ENCODE data around the gene HBS1L. TPM values are rescaled to one million over a fixed set of nuclear protein-coding genes. Genes with fewer than 3 reads are reported as not detected.

HBS1L gene
- total RNA-seq, 1 experiment from 2014 or later: 97.0 TPM

DNA sequence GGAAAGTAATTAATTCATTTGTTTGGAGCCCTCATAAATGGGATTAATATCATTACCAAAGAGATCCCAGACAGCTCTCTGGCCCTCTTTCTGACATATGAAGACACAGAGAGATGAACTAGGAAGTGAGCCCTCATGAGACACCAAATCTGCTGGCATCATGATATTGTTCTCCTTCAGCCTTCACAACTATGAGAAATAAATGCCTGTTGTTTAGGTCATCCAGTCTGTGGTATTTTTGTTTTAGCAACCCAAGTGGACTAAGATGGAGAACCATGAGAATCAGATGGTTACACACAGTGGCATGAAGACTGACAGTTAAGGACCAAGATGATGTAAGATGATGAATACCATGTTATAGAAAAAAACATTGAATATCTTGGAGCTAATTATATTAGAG, 16.9 kb upstream of the HBS1L start:
- TF ChIP-seq, protein P1, sequence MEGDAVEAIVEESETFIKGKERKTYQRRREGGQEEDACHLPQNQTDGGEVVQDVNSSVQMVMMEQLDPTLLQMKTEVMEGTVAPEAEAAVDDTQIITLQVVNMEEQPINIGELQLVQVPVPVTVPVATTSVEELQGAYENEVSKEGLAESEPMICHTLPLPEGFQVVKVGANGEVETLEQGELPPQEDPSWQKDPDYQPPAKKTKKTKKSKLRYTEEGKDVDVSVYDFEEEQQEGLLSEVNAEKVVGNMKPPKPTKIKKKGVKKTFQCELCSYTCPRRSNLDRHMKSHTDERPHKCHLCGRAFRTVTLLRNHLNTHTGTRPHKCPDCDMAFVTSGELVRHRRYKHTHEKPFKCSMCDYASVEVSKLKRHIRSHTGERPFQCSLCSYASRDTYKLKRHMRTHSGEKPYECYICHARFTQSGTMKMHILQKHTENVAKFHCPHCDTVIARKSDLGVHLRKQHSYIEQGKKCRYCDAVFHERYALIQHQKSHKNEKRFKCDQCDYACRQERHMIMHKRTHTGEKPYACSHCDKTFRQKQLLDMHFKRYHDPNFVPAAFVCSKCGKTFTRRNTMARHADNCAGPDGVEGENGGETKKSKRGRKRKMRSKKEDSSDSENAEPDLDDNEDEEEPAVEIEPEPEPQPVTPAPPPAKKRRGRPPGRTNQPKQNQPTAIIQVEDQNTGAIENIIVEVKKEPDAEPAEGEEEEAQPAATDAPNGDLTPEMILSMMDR (IDR thresholded peaks at IDR 0.05; ENCODE audit: unreplicated experiment): no peak
- BruUV-seq (replicated peaks): no TSS peak
- no peak overlapping the region for H3K4me3 Mint-ChIP-seq (ENCODE audit: unreplicated experiment)
- intact Hi-C loops (cut with micrococcal nuclease): no loop called here
- no peaks in the 10 kb centered on the region for H3K9me3 Mint-ChIP-seq (ENCODE audit: unreplicated experiment)
- ChIA-PET POLR2A (interaction anchor here (0.5 kb wide), 1 partner anchor 1267 kb away, joined by 3 read pairs; no protein-coding TSS in a partner anchor), CTCF (no interaction called here)
- no peak for DNase-seq (ENCODE audit: unreplicated experiment)
- H3K27ac Mint-ChIP-seq (ENCODE audit: low read depth, unreplicated experiment): no peak overlapping the region
- H3K27me3 Mint-ChIP-seq (ENCODE audit: insufficient read depth, unreplicated experiment): no peaks in the 10 kb centered on the region
- H3K36me3 Mint-ChIP-seq (ENCODE audit: insufficient read depth, unreplicated experiment): no peaks in the 10 kb centered on the region
- no peaks in the 10 kb centered on the region for H3K4me1 Mint-ChIP-seq (ENCODE audit: insufficient read depth, unreplicated experiment)

DNA sequence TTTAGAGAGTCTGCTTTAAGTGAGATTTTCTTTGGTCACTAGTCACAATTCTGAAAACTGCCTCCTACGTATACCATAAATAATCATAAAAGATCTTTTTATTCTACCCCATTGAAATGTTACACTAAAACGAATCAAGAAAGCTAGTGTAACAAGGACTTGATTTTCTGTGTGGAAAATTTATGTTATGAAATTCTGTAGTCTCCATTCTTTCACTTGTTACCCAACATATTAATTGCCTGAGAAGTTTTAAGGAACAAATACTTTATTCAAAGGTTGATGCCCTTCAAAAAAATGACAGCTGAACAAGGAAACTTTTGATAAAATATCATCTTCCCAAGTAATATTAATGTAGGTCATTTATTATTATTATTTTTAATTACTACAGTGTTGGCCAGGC, 13.3 kb upstream of the HBS1L start:
- intact Hi-C loops (cut with micrococcal nuclease): no loop called here
- H3K27ac Mint-ChIP-seq (ENCODE audit: low read depth, unreplicated experiment): no peak overlapping the region
- TF ChIP-seq, protein P1 (IDR thresholded peaks at IDR 0.05; ENCODE audit: unreplicated experiment): no peak
- H3K27me3 Mint-ChIP-seq (ENCODE audit: insufficient read depth, unreplicated experiment): no peaks in the 10 kb centered on the region
- POLR2A ChIA-PET: no interaction called here
- H3K4me3 Mint-ChIP-seq (ENCODE audit: unreplicated experiment): no peak overlapping the region
- H3K4me1 Mint-ChIP-seq (ENCODE audit: insufficient read depth, unreplicated experiment): no peaks in the 10 kb centered on the region
- no TSS peak for BruUV-seq (replicated peaks)
- H3K9me3 Mint-ChIP-seq (ENCODE audit: unreplicated experiment): no peaks in the 10 kb centered on the region
- CTCF ChIA-PET: no interaction called here
- no peak for DNase-seq (ENCODE audit: unreplicated experiment)
- H3K36me3 Mint-ChIP-seq (ENCODE audit: insufficient read depth, unreplicated experiment): no peaks in the 10 kb centered on the region

DNA sequence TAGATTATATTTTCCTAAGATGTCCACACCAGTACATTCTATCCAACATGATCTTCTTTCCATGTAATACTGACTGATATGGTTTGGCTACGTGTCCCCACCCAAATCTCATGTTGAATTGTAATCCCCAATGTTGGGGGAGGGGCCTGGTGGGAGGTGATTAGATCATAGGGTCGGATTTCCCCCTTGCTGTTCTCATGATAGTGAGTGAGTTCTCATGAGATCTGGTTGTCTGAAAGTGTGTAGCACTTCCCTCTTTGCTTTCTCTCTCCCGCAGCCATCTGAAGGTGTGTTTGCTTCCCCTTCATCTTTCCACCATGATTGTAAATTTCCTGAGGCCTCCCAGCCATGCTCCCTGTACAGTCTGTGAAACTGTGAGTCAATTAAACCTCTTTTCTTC, 12.2 kb upstream of the HBS1L start:
- no TSS peak for BruUV-seq (replicated peaks)
- DNase-seq (ENCODE audit: unreplicated experiment): no peak
- ChIA-PET POLR2A (no interaction called here), CTCF (no interaction called here)
- no peaks in the 10 kb centered on the region for H3K9me3 Mint-ChIP-seq (ENCODE audit: unreplicated experiment)
- TF ChIP-seq, protein P1 (IDR thresholded peaks at IDR 0.05; ENCODE audit: unreplicated experiment): no peak
- H3K36me3 Mint-ChIP-seq (ENCODE audit: insufficient read depth, unreplicated experiment): no peaks in the 10 kb centered on the region
- H3K27ac Mint-ChIP-seq (ENCODE audit: low read depth, unreplicated experiment): no peak overlapping the region
- intact Hi-C loops (cut with micrococcal nuclease): no loop called here
- H3K4me3 Mint-ChIP-seq (ENCODE audit: unreplicated experiment): no peak overlapping the region
- no peaks in the 10 kb centered on the region for H3K4me1 Mint-ChIP-seq (ENCODE audit: insufficient read depth, unreplicated experiment)
- H3K27me3 Mint-ChIP-seq (ENCODE audit: insufficient read depth, unreplicated experiment): no peaks in the 10 kb centered on the region

GRCh38 chr6:135066397-135066796, 11.8 kb upstream of the HBS1L start:
- no peaks in the 10 kb centered on the region for H3K9me3 Mint-ChIP-seq (ENCODE audit: unreplicated experiment)
- ChIA-PET POLR2A (no interaction called here), CTCF (no interaction called here)
- no peak overlapping the region for H3K4me3 Mint-ChIP-seq (ENCODE audit: unreplicated experiment)
- DNase-seq (ENCODE audit: unreplicated experiment): no peak
- no peaks in the 10 kb centered on the region for H3K36me3 Mint-ChIP-seq (ENCODE audit: insufficient read depth, unreplicated experiment)
- no peak overlapping the region for H3K27ac Mint-ChIP-seq (ENCODE audit: low read depth, unreplicated experiment)
- TF ChIP-seq, protein P1 (IDR thresholded peaks at IDR 0.05; ENCODE audit: unreplicated experiment): no peak
- no peaks in the 10 kb centered on the region for H3K4me1 Mint-ChIP-seq (ENCODE audit: insufficient read depth, unreplicated experiment)
- intact Hi-C loops (cut with micrococcal nuclease): no loop called here
- peaks cover 2% of the 10 kb centered on the region for H3K27me3 Mint-ChIP-seq (ENCODE audit: insufficient read depth, unreplicated experiment)
- no TSS peak for BruUV-seq (replicated peaks)
